Stimulated activated naive CD8-positive, alpha-beta T cell treated with anti-CD3 and anti-CD28 coated beads, Interleukin-15, amount 100 ng/mL, for 72 hours (primary cell): Measurements from ENCODE around the gene MOB2.

Experiments
- ATAC-seq: fragments of 150-1000 bp; cut with Tn5 transposase; 2 replicates; pipeline ENCODE4 v1.10.0; 2021; ENCODE audit warnings: mild to moderate bottlenecking, moderate library complexity
- DNase-seq, 2 donors: peaks; one replicate each; pipeline ENCODE4 v3.0.0; 2021 to 2022
- H3K27ac Mint-ChIP-seq, 2 donors: one replicate each; pipeline ENCODE4 v1.8.0; 2022; ENCODE audit warnings: mild to moderate bottlenecking in 2 of 2, mixed read lengths in 2 of 2, moderate library complexity in 2 of 2
- H3K27me3 Mint-ChIP-seq: one replicate; pipeline ENCODE4 v1.8.0; 2022; ENCODE audit warnings: mixed read lengths
- H3K4me1 Mint-ChIP-seq: one replicate; pipeline ENCODE4 v1.8.0; 2022; ENCODE audit warnings: mild to moderate bottlenecking, mixed read lengths
- H3K4me3 Mint-ChIP-seq, 2 donors: one replicate each; pipeline ENCODE4 v1.8.0; 2022; ENCODE audit warnings: mild to moderate bottlenecking in 2 of 2, mixed read lengths in 2 of 2, moderate library complexity in 1 of 2
- H3K9me3 Mint-ChIP-seq, 2 donors: one replicate each; pipeline ENCODE4 v1.8.0; 2022; ENCODE audit warnings: mixed read lengths in 2 of 2

MOB2 gene

GRCh38 chr11:1486054-1486825 lies at the start of gene MOB2:
Gene MOB2 (minus strand): TSS chr11:1486779. CDS start chr11:1486556, 223 bp downstream.
- H3K4me3 Mint-ChIP-seq = no peak within 1 kb of the TSS
- H3K4me1 Mint-ChIP-seq = peaks cover 46% of the 10 kb centered on the region
- ATAC-seq (peak; percentile 54), DNase-seq (no peak)
- no peaks in the 10 kb centered on the region for H3K27me3 Mint-ChIP-seq
- H3K9me3 Mint-ChIP-seq = no peaks in the 10 kb centered on the region
- H3K27ac Mint-ChIP-seq = peak within 1 kb of the TSS; percentile 58 to 93

DNA sequence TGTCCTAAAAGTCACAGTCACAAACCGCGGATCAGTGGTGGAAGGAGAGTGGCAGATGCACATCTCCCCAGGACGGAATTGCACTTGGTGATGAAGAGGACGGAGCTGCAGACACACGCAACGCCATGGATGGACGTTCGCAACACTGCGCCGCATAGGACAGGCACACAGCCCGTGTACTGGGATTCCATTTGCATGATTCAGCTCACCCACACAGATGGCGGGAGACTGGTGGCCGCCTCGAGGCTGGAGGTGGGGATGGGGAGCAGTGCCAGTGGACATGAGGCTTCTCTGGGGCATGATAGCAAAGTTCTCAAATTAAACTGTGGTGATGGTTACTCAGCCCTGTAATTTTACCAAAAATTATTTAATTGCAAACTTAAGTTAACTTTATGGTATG lies 48.1 kb upstream of the MOB2 start:
- H3K27ac Mint-ChIP-seq = no peak overlapping the region
- peaks cover 50% of the 10 kb centered on the region for H3K4me1 Mint-ChIP-seq
- H3K4me3 Mint-ChIP-seq = no peak overlapping the region
- H3K27me3 Mint-ChIP-seq = no peaks in the 10 kb centered on the region
- no peaks in the 10 kb centered on the region for H3K9me3 Mint-ChIP-seq
- DNase-seq = no peak
- ATAC-seq = no peak

GRCh38 chr11:1534171-1534570 lies 47.6 kb upstream of the MOB2 start:
- Mint-ChIP-seq H3K4me3 (no peak overlapping the region), H3K4me1 (peaks cover 55% of the 10 kb centered on the region), H3K27me3 (no peaks in the 10 kb centered on the region), H3K9me3 (no peaks in the 10 kb centered on the region), H3K27ac (no peak overlapping the region)
- DNase-seq (no peak), ATAC-seq (no peak)

DNA sequence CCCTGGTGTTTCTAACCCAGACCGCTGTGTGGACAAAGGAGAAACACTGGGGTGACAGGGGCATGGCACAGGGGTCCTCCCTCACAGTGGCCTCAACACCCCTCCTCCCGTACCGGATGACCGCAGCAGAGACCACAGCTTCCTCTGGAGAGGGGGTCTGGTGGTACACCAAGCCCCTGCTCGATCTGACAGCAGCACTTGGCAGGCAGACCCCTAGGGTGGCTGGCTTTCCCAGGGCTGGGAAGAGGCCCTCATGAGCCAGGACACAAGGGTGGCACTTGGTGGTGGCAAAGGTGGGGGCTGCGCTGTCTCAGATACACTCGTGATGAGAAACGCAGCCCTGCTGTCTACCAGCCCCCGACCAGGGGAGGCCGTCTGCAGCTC lies 46.8 kb upstream of the MOB2 start:
- Mint-ChIP-seq H3K27ac (no peak overlapping the region), H3K4me3 (no peak overlapping the region), H3K27me3 (no peaks in the 10 kb centered on the region), H3K4me1 (peaks cover 60% of the 10 kb centered on the region), H3K9me3 (no peaks in the 10 kb centered on the region)
- ATAC-seq (no peak), DNase-seq (no peak)

- ATAC-seq (no peak), DNase-seq (no peak)
- H3K9me3 Mint-ChIP-seq = no peaks in the 10 kb centered on the region
- no peak overlapping the region for H3K27ac Mint-ChIP-seq
- H3K27me3 Mint-ChIP-seq = no peaks in the 10 kb centered on the region
- H3K4me1 Mint-ChIP-seq = peaks cover 64% of the 10 kb centered on the region
- no peak overlapping the region for H3K4me3 Mint-ChIP-seq
Observed at GRCh38 chr11:1532606-1533341, 46.2 kb upstream of the MOB2 start.

GRCh38 chr11:1532014-1532586 lies 45.5 kb upstream of the MOB2 start:
- Mint-ChIP-seq H3K4me3 (no peak overlapping the region), H3K27ac (no peak overlapping the region), H3K4me1 (peaks cover 64% of the 10 kb centered on the region), H3K9me3 (no peaks in the 10 kb centered on the region), H3K27me3 (no peaks in the 10 kb centered on the region)
- DNase-seq (no peak), ATAC-seq (no peak)

GRCh38 chr11:1531449-1532013 lies 45.0 kb upstream of the MOB2 start:
- DNase-seq = no peak
- Mint-ChIP-seq H3K27me3 (no peaks in the 10 kb centered on the region), H3K9me3 (no peaks in the 10 kb centered on the region), H3K27ac (peak overlapping the region; percentile 1 to 68), H3K4me3 (no peak overlapping the region), H3K4me1 (peaks cover 64% of the 10 kb centered on the region)
- ATAC-seq = no peak

GRCh38 chr11:1530686-1531448 lies 44.3 kb upstream of the MOB2 start:
- H3K4me3 Mint-ChIP-seq = no peak overlapping the region
- ATAC-seq (no peak), DNase-seq (no peak)
- peak overlapping the region; percentile 1 to 68 for H3K27ac Mint-ChIP-seq
- no peaks in the 10 kb centered on the region for H3K9me3 Mint-ChIP-seq
- peaks cover 61% of the 10 kb centered on the region for H3K4me1 Mint-ChIP-seq
- H3K27me3 Mint-ChIP-seq = no peaks in the 10 kb centered on the region

GRCh38 chr11:1529774-1530173 lies 43.2 kb upstream of the MOB2 start:
- Mint-ChIP-seq H3K4me1 (peaks cover 56% of the 10 kb centered on the region), H3K27me3 (no peaks in the 10 kb centered on the region), H3K4me3 (no peak overlapping the region), H3K27ac (peak overlapping the region in 1 of 2 donors; percentile 67), H3K9me3 (no peaks in the 10 kb centered on the region)
- DNase-seq (no peak), ATAC-seq (no peak)

DNA sequence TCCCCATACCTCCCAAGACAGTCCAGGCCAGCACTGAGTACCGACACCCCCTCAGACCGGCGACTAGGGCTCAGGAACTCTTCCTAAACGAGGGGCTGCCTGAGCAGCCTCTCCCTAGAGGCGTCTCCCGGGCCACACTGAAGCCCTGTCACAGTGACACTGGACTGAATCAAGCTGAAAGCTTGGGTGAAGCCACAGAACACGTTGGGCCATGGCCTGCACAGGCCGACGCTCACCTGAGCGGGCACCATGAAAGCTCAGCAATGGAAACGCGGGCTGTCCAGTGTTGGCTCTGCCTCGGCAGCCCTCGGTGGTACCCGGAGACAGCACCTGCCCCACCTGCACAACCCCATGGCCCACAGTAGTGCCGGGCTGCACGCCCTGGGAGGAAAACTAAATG lies 42.7 kb upstream of the MOB2 start:
- DNase-seq (no peak), ATAC-seq (no peak)
- H3K9me3 Mint-ChIP-seq = no peaks in the 10 kb centered on the region
- H3K4me1 Mint-ChIP-seq = peaks cover 52% of the 10 kb centered on the region
- H3K4me3 Mint-ChIP-seq = no peak overlapping the region
- no peak overlapping the region for H3K27ac Mint-ChIP-seq
- no peaks in the 10 kb centered on the region for H3K27me3 Mint-ChIP-seq

- ATAC-seq = no peak
- H3K4me3 Mint-ChIP-seq = no peak overlapping the region
- peak overlapping the region in 1 of 2 donors; percentile 39 for H3K27ac Mint-ChIP-seq
- no peaks in the 10 kb centered on the region for H3K9me3 Mint-ChIP-seq
- H3K4me1 Mint-ChIP-seq = peaks cover 54% of the 10 kb centered on the region
- no peak for DNase-seq
- no peaks in the 10 kb centered on the region for H3K27me3 Mint-ChIP-seq
Observed at GRCh38 chr11:1528710-1529109, 42.1 kb upstream of the MOB2 start.

DNA sequence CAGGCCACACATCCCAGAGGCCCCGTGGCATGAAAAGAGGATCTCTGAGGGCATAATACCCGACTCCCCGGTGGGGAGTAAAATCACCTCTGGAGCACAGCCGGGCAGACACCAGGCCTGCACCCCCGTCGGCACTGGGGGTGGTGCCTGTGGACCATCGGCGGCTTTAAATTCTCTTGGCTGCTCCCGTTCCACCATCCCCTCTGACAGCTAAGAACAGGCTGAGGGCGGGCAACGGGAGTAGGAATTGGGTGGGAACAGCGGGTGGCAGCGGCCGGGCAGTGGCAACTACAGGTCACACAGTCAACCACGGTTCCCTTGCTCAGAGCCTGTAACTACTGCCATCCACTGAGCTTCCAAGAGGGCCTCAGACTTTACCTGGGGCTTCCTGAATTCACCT lies 40.2 kb upstream of the MOB2 start:
- Mint-ChIP-seq H3K27ac (no peak overlapping the region), H3K4me1 (peaks cover 51% of the 10 kb centered on the region), H3K4me3 (no peak overlapping the region), H3K9me3 (no peaks in the 10 kb centered on the region), H3K27me3 (no peaks in the 10 kb centered on the region)
- ATAC-seq (no peak), DNase-seq (no peak)

GRCh38 chr11:1523779-1524178 lies 37.2 kb upstream of the MOB2 start:
- H3K4me3 Mint-ChIP-seq = no peak overlapping the region
- no peaks in the 10 kb centered on the region for H3K9me3 Mint-ChIP-seq
- ATAC-seq (no peak), DNase-seq (no peak)
- H3K27me3 Mint-ChIP-seq = no peaks in the 10 kb centered on the region
- H3K27ac Mint-ChIP-seq = peak overlapping the region; percentile 53 to 80
- H3K4me1 Mint-ChIP-seq = peaks cover 55% of the 10 kb centered on the region

GRCh38 chr11:1523077-1523476 lies 36.5 kb upstream of the MOB2 start:
- no peak overlapping the region for H3K27ac Mint-ChIP-seq
- DNase-seq (no peak), ATAC-seq (no peak)
- H3K27me3 Mint-ChIP-seq = no peaks in the 10 kb centered on the region
- H3K4me1 Mint-ChIP-seq = peaks cover 53% of the 10 kb centered on the region
- no peak overlapping the region for H3K4me3 Mint-ChIP-seq
- H3K9me3 Mint-ChIP-seq = no peaks in the 10 kb centered on the region

DNA sequence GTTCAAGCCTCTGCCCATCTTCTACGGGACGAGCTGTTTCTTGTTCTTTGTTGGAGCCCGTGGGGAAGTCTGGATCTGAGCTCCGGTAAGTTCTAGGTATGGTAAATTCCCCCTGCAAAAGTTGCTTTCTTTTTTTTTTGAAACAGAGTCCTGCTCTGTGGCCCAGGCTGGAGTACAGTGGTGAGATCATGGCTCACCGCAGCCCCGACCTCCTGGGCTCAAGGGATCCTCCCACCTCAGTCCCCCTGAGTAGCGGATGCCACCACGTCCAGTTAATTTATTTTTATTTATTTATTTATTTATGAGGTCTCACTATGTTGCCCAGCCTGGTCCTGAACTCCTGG lies 35.5 kb upstream of the MOB2 start:
- H3K4me3 Mint-ChIP-seq = peak overlapping the region in 1 of 2 donors; percentile 15
- peak overlapping the region in 1 of 2 donors; percentile 27 for H3K27ac Mint-ChIP-seq
- H3K27me3 Mint-ChIP-seq = no peaks in the 10 kb centered on the region
- DNase-seq (no peak), ATAC-seq (no peak)
- H3K4me1 Mint-ChIP-seq = peaks cover 60% of the 10 kb centered on the region
- H3K9me3 Mint-ChIP-seq = no peaks in the 10 kb centered on the region
